Tibial artery (tissue), 4 donors: Measurements from ENCODE around the gene EEF2K.

ENCODE experiments used
- DNase-seq, 2 donors: peaks; one replicate each; pipeline ENCODE4 v3.0.0-alpha.2; 2019
- H3K27ac ChIP-seq, 2 donors: fragments of 200-600 bp; sonication (generic) in 1 of 2; 1 replicate in 1 of 2; 2 replicates in 1 of 2; pipeline ENCODE4 v1.5.1; 2018 to 2019; ENCODE audit warnings: mild to moderate bottlenecking in 1 of 2
- H3K27me3 ChIP-seq, 2 donors: fragments of 200-600 bp; sonication (generic) in 1 of 2; one replicate each; pipeline versions ENCODE4 v1.5.1 to v1.6.0; 2016 to 2019
- H3K36me3 ChIP-seq, 3 donors: fragments of 200-600 bp; sonication (generic) in 2 of 3; one replicate each; pipeline ENCODE4 v1.5.1; 2016 to 2019; ENCODE audit warnings: mild to moderate bottlenecking in 2 of 3
- H3K4me1 ChIP-seq, 4 donors: fragments of 200-600 bp; sonication (generic) in 2 of 4; 1 replicate in 3 of 4; 2 replicates in 1 of 4; pipeline ENCODE4 v1.5.1; 2016 to 2019
- H3K4me3 ChIP-seq, 2 donors: fragments of 200-600 bp; sonication (generic) in 1 of 2; 1 replicate in 1 of 2; 2 replicates in 1 of 2; pipeline ENCODE4 v1.5.1; 2018 to 2019; ENCODE audit warnings: mild to moderate bottlenecking in 2 of 2
- H3K9me3 ChIP-seq, 3 donors: fragments of 200-600 bp; sonication (generic) in 1 of 3; one replicate each; pipeline ENCODE4 v1.5.1; 2016 to 2019
- CTCF ChIP-seq, 2 experiments: fragments of 200-600 bp in 1 of 2; fragments of 450-650 bp in 1 of 2; IDR thresholded peaks; one replicate each; pipeline ENCODE4 v1.5.1; 2017 to 2019; ENCODE audit warnings: antibody characterized with exemption in 2 of 2, mild to moderate bottlenecking in 1 of 2, moderate library complexity in 1 of 2
- intact Hi-C: fragments of 100-400 bp; cut with DNase I; formaldehyde crosslinking; loops from one replicate; pipeline ENCODE4 v1.15.0; 2023; ENCODE audit warnings: low total_unique reads

The EEF2K gene

GRCh38 chr16:22291860-22292318 lies 85.8 kb downstream of the EEF2K start:
- intact Hi-C loops = loop anchor here (10.0 kb wide), 1 partner anchor 57 kb away; no protein-coding TSS in a partner anchor
- Histone ChIP-seq H3K27ac (no peak overlapping the region), H3K9me3 (no peaks in the 10 kb centered on the region), H3K4me3 (no peak overlapping the region), H3K27me3 (no peaks in the 10 kb centered on the region), H3K36me3 (no peaks in the 10 kb centered on the region), H3K4me1 (peaks cover 0 to 7% (median 3%) of the 10 kb centered on the region in 4 donors)
- no peak for TF ChIP-seq CTCF (IDR thresholded peaks at IDR 0.05)
- DNase-seq = no peak

GRCh38 chr16:22292320-22292719 lies 86.2 kb downstream of the EEF2K start:
- intact Hi-C loops = loop anchor here (10.0 kb wide), 1 partner anchor 58 kb away; no protein-coding TSS in a partner anchor
- no peak for DNase-seq
- no peak overlapping the region for H3K4me3 ChIP-seq
- no peak for TF ChIP-seq CTCF (IDR thresholded peaks at IDR 0.05)
- H3K9me3 ChIP-seq = no peaks in the 10 kb centered on the region
- H3K27ac ChIP-seq = no peak overlapping the region
- H3K27me3 ChIP-seq = no peaks in the 10 kb centered on the region
- no peaks in the 10 kb centered on the region for H3K36me3 ChIP-seq
- peaks cover 0 to 7% (median 3%) of the 10 kb centered on the region in 4 donors for H3K4me1 ChIP-seq

- TF ChIP-seq CTCF (IDR thresholded peaks at IDR 0.05) = no peak
- H3K36me3 ChIP-seq = no peaks in the 10 kb centered on the region
- peaks cover 0 to 7% (median 3%) of the 10 kb centered on the region in 4 donors for H3K4me1 ChIP-seq
- DNase-seq = no peak
- intact Hi-C loops = loop anchor here (10.0 kb wide), 1 partner anchor 59 kb away; no protein-coding TSS in a partner anchor
- H3K4me3 ChIP-seq = no peak overlapping the region
- H3K9me3 ChIP-seq = no peaks in the 10 kb centered on the region
- no peak overlapping the region for H3K27ac ChIP-seq
- no peaks in the 10 kb centered on the region for H3K27me3 ChIP-seq
Observed at GRCh38 chr16:22293137-22294106, 87.3 kb downstream of the EEF2K start.

GRCh38 chr16:22296225-22297113 lies 90.4 kb downstream of the EEF2K start:
- peak overlapping the region; percentile 85 to 91 for H3K4me3 ChIP-seq
- no peaks in the 10 kb centered on the region for H3K9me3 ChIP-seq
- no peaks in the 10 kb centered on the region for H3K27me3 ChIP-seq
- intact Hi-C loops = loop anchor here (10.0 kb wide), 1 partner anchor 62 kb away; no protein-coding TSS in a partner anchor
- H3K36me3 ChIP-seq = no peaks in the 10 kb centered on the region
- peak overlapping the region; percentile 61 to 90 for H3K27ac ChIP-seq
- no peak for DNase-seq
- H3K4me1 ChIP-seq = peaks cover 0 to 27% (median 16%) of the 10 kb centered on the region in 4 donors
- no peak for TF ChIP-seq CTCF (IDR thresholded peaks at IDR 0.05)
